GM19025 (cell line): Measurements from ENCODE around the gene VAMP8.
"Not testable (repeated sequence)": the region's sequence is repeated elsewhere in the genome, so short reads cannot be mapped to it uniquely, and the experiment has no call there.

Source experiments
- ATAC-seq: cut with Tn5 transposase; IDR thresholded peaks from one replicate; pipeline ENCODE4 v1.9.1; 2021; ENCODE audit warnings: mild to moderate bottlenecking, low read depth, moderate library complexity; ENCODE audit not compliant: unreplicated experiment

VAMP8 gene

GRCh38 chr2:85547089-85547858, 30.1 kb upstream of the VAMP8 start:
- no peak for ATAC-seq

- ATAC-seq: no peak
Observed at GRCh38 chr2:85547859-85548607, 29.4 kb upstream of the VAMP8 start.

- no peak for ATAC-seq
Observed at GRCh38 chr2:85548608-85548900, 28.8 kb upstream of the VAMP8 start.

- no peak for ATAC-seq
Observed at GRCh38 chr2:85549095-85549494, 28.3 kb upstream of the VAMP8 start.

GRCh38 chr2:85549826-85550225, 27.6 kb upstream of the VAMP8 start:
- no peak for ATAC-seq

DNA sequence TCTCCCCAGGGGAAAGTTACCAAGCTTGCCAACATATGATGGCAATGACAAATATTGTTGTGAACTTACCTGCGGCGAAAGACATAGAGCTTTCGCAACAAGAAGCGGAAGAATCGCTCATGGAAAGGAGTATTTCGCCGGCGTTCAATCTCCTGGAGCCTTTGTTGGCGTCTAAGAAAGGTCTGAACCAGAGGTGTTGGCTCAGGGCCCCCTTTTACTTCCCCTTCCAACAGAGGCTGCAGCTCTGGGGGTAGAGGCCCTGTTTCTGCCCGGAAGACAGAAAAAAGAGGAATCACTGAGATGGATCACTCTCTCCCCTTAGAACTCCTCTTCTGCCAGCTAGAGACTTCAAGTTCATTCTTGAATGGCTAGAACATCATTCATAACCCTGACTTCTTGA, 26.9 kb upstream of the VAMP8 start:
- ATAC-seq: no peak

- ATAC-seq: no peak
Observed at GRCh38 chr2:85551698-85552678, 25.4 kb upstream of the VAMP8 start.

DNA sequence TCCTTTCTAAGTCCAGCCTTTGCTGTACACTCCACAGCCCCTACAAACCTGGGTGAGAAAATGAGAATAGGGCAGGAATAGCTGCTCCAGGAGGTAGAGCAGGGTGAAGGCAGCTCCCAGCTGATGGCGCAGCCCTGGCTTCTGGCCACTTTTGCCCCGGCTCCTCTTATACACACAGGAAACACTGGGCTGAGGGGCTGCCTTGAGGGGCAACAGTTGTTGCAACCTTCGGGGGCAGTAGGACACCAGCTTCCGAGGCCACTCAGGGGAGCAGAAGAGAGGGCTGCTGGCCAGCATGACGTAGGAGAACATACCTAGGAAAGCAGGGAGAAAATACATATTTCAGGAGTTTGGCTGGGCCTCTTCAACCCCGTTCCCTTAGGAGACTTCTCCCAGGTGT, 24.2 kb upstream of the VAMP8 start:
- no peak for ATAC-seq

DNA sequence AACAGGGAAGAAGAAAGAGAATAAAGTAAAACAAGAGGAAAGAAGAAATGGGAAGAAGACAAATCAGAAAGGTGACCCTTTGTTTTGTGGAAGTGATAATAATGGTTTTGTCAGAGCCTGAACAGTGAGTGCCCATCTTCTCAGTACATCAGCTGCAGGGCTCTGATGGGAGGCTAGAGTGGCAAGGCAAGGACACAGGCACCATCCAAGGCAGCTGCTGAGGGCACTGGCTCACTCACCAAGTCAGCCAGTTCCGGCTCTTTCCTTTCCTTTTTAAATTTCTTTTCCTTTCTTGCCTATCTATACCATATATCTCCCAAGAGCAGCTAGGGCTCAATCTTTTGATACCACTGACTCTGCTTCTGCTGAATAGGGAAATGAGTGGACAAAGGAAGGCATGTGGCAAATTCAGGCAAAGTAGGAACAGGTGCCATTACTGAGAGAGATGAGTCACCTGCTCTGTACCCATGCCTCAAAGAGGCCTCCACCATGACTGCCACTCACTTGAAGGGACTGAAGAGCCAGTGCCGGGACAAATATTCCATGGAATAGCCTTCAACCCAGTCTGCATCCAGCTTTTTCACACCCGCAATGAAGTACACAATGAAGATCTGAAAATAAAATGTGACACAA, 22.3 kb upstream of the VAMP8 start:
- no peak for ATAC-seq

DNA sequence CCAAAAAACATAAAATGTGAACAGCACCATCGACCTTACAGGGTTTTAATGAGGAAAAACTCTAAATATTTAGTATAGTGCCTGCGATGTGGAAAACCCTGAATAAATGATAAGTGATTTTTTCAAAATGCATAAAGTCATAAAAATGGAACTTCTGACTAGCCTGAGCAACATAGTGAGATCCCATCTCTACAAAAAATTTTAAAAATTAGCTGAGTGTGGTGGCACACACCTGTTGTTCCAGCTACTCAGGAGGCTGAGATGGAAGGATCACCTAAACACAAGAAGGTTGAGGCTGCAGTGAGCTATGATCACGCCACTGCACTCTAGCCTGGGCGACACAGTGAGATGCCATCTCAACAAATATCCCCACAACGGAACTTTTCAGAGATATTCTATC, 20.3 kb upstream of the VAMP8 start:
- ATAC-seq: no peak

DNA sequence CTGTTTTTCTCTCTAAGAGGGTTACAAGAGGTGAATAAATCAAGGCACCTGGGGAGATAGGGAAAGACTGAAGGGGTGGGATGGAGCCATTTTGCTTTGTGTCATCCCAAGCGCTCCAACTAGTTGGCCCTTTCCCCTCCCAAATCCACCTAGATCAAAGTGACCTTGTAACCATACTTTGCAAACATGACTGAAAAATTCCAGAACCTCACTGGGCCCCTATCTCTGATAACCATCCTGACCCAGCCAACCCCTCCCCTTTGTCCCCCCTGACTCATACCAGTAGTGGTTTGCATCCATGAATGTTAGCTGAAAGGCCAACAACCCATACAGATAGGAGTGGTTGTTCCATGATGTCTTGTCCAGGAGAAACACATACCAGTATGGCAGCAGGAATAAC, 19.2 kb upstream of the VAMP8 start:
- ATAC-seq: no peak

- ATAC-seq: not testable (repeated sequence)
Observed at GRCh38 chr2:85560403-85560726, 17.0 kb upstream of the VAMP8 start.

DNA sequence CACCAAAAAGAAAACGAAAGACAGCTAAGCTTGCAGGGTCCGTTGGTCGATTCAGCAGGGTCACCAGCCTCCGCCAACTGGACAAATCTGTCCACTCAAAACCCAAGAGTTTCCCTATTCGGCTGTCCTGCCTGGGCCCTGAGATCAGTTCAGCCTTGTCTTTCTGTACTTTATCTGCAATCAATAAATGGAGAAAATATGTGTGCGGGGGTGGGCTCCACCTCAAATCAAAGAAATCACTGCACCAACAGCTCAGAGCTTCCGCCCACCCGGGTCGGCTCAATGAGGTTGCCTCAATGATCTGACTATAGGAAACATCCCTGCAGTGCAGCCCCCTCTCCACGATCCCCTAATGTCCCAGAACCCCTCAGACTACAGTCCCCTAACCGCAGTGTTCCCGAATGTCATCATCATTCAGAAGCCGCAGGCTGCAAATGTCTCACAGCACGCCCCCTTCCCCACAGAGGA, 16.5 kb upstream of the VAMP8 start:
- ATAC-seq: peak; percentile 5

GRCh38 chr2:85561280-85562212, 15.8 kb upstream of the VAMP8 start, which contains the start of gene GGCX:
TSS of gene GGCX (minus strand) at chr2:85561493. CDS start at chr2:85561428, 65 bp downstream.
- ATAC-seq: peak; percentile 94

GRCh38 chr2:85564144-85564563, 13.2 kb upstream of the VAMP8 start:
- ATAC-seq: no peak

DNA sequence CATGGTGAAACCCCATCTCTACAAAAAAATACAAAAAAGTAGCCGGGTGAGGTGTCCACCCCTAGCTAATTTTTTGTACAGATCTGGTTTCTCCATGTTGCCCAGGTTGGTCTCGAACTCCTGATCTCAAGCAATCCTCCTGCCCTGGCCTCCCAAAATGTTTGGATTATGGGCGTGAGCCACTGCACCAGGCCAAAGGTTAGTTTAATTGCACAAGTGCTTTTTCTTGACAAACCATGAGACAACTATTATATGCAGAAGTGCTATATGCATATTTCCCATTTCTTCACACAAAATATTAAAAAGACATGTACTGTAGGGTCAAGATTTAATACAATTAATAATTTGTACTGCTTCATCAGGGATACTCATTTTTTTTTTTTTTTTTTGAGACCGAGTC, 11.1 kb upstream of the VAMP8 start:
- no peak for ATAC-seq

DNA sequence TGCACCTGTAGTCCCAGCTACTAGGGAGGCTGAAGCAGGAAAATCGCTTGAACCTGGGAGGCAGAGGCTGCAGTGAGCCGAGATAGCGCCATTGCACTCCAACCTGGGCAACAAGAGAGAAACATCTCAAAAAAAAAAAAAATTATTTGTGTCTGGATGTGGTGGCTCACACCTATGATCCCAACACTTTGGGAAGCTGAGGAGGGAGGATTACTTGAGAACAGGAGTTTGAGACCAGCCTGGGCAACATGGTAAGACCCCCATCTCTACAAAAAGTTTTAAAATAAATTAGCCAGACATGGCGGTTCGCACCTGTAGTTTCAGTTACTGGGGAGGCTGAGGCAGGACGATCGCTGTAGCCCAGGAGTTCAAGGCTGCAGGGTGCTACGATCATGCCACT, 1.6 kb upstream of the VAMP8 start:
- no peak for ATAC-seq

GRCh38 chr2:85577063-85577385, 362 bp upstream of the VAMP8 start:
- ATAC-seq: no peak
